GM19397 (cell line): ENCODE data around the gene EFNA4.

Experiments used
- ATAC-seq: cut with Tn5 transposase; IDR thresholded peaks from one replicate; pipeline ENCODE4 v1.9.1; 2021; ENCODE audit warnings: mild to moderate bottlenecking, moderate library complexity; ENCODE audit not compliant: unreplicated experiment

EFNA4 gene

DNA sequence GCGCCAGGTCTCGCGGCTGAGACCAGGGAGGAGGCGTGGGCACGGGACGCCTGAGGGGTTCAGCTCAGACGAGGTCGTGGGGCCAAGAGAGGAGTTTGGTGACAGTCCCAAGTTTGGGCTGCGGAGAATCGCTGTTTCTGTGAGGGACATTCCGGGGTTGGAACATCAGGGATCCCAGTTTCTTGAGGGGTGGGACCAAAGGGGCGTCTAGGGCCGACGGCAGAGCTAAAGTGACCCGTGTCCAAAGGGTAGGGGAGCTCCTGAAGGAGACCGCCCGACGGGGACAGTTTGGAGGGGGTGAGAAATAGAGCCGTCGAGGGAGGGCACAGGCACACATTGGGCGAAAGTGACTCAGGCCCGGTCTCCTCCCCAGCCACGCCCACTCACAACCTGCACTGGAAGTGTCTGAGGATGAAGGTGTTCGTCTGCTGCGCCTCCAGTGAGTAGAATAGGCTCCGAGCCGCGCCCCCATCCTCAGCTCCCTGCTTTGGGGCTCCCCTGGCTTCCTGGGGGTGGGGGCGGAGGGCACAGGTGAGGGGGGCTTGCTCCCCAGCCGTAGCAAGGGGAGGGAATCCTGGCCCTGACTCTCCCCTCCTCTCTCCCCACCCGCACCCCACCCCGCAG is 22.1 kb downstream of the EFNA4 start:
- no peak for ATAC-seq

DNA sequence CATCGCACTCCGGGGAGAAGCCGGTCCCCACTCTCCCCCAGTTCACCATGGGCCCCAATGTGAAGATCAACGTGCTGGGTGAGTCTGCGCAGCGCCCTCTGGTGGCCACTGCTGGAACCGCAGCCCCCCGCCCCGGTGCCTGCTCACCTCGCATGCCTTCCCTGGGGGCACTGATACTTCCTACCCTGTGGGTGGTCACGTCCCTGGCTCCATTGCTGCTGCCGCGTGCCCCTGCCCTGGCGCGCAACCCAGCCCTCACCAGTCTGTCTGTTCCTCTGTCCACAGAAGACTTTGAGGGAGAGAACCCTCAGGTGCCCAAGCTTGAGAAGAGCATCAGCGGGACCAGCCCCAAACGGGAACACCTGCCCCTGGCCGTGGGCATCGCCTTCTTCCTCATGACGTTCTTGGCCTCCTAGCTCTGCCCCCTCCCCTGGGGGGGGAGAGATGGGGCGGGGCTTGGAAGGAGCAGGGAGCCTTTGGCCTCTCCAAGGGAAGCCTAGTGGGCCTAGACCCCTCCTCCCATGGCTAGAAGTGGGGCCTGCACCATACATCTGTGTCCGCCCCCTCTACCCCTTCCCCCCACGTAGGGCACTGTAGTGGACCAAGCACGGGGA is 22.7 kb downstream of the EFNA4 start:
- no peak for ATAC-seq

DNA sequence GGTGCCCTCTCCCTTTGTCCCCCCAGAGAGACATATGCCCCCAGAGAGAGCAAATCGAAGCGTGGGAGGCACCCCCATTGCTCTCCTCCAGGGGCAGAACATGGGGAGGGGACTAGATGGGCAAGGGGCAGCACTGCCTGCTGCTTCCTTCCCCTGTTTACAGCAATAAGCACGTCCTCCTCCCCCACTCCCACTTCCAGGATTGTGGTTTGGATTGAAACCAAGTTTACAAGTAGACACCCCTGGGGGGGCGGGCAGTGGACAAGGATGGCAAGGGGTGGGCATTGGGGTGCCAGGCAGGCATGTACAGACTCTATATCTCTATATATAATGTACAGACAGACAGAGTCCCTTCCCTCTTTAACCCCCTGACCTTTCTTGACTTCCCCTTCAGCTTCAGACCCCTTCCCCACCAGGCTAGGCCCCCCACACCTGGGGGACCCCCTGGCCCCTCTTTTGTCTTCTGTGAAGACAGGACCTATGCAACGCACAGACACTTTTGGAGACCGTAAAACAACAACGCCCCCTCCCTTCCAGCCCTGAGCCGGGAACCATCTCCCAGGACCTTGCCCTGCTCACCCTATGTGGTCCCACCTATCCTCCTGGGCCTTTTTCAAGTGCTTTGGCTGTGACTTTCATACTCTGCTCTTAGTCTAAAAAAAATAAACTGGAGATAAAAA is 23.5 kb downstream of the EFNA4 start:
- ATAC-seq: no peak

DNA sequence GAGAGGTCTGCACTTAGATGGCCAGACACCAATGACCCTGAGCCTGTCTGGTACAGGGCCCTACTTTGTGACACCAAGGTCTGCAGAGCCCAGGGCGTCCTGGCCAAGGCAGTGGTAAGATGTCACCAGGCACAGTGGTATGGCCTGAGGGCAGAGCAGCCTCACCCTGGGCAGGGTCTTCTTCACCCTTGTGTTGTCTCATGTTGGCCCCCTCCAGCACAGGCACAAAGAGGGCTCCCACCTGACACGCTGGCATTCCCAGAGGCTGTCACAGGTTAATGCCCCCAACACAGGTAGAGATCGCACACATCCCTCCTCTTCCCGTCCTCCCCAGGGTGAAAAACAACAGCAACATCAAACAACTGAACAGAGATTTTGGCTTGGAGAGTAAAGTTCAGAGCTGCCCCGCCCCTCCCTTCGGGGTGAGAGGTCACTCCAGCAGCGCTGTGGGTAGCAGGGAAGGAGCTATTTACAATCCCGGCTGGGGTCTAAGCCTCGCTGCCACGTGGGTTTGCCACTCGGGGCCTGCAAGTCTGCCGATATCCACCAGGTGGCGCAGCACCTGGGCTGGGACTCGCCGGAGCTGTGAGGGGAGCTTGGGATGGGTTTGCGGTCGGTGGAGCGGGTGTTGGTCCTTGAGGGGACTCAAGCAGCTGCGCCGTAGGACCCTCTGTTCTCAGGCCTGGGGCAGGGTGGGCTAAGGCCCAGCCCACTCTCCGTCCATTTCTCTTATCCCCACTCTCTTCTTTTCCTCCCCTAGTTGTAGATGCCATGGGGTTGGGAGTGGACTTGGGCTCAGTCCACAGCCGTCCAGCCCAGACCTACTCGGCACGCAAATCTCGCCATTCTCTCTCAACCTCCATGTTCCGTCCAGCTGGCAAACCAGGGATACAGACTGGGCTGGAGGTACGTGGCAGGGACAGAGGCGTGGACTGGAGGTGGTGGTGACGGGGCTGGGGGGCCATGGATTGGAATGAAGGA is 27.8 kb downstream of the EFNA4 start:
- no peak for ATAC-seq

DNA sequence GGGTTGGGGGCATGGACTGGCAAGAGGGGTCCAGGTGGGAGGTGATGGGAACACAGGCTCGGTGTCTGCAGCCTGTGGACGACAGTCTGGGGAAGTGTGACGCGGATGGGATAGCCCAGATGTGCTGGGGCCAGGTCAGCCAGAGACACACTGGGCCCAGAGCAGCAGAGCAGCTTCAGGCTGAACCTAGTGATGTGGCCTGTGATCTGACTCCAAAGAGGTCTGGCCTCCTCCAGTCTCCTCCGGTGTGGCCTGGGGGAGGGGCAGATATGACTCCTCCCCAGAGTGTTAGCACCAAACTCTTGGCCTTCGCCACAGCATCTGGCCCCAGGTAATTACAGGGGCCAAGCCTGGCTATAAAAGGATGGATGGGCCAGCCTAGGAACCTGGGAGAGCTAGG is 28.6 kb downstream of the EFNA4 start:
- ATAC-seq: no peak

DNA sequence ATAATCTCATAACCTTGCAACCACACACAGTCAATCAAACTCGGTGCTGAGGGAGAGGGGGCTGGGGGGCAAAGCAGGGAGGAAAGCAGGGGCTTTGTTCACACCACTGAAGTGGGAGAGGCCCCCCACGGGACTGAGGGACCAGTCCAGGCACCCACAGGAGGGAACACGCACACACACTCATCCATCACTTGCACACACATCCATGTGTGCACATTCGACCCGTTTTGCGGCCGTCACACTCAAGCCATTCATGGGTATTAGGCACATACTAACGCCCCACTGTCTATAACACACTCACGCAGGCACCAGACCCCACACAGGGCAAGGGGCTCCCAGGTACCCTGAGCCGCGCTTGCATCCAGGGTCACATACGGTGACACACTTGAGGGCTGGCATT is 29.1 kb downstream of the EFNA4 start:
- no peak for ATAC-seq

DNA sequence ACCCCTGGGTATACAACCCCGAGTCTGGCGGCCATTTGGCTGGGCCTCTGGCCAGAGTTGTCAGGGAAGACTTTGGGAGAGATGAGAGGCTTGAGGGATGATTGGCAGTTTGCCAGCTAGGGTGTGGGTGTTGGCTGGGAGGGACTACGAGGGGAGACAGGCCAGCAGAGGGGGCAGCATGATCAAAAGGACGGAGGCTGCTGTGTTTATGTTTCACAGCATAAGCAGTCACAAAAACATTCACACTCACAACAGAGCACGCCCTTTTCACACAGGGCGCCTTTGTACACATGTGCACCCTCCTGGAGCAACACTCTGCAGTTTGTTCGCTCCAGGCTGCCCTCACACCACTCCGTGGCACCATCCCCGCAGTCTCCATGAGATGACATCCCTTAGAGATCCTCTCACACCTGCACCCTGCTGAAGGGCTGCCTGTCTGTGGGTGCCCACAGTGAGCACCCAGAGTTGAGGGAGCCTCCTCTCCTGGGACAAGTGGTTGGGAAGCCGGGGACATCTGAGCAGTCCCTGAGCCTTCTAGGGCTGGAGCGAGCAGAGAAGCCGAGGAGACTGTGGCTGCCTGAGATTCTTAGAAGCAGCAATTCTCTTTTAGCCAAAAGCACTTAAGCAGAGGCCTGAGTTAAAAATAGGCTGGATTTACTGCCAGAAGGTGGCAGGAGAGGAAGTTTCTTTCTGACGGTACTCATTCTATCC is 30.5 kb downstream of the EFNA4 start:
- no peak for ATAC-seq

DNA sequence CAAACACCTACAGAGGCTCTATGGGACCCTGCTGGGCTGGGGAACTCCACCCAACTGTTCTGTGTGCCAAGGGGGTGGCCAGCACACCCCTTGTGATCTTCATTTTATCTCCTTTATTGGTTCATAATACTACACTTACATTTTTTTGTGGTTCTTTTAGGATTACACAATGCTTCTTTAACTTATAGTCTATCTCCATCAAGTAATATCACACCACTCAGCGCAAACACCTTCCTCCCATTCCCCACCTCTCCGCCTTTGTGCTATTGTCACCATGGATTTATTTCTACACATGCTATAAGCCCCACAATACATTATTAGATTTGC is 31.0 kb downstream of the EFNA4 start:
- no peak for ATAC-seq

DNA sequence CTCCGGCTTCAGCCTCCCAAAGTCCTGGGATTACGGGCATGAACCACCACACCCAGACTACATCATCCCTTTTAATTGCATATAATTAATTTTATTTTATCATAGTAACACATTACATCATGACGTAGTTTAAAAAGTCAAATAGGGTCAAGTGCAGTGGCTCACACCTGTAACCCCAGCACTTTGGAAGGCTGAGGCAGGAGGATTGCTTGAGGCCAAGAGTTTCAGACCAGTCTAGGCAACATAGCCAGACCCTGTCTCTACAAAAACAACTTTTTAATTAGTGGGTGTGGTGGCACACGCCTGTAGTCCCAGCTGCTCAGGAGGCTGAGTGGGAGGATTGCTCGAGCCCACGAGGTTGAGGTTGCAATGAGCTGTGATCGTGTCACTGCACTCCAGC is 35.8 kb downstream of the EFNA4 start:
- ATAC-seq: no peak

DNA sequence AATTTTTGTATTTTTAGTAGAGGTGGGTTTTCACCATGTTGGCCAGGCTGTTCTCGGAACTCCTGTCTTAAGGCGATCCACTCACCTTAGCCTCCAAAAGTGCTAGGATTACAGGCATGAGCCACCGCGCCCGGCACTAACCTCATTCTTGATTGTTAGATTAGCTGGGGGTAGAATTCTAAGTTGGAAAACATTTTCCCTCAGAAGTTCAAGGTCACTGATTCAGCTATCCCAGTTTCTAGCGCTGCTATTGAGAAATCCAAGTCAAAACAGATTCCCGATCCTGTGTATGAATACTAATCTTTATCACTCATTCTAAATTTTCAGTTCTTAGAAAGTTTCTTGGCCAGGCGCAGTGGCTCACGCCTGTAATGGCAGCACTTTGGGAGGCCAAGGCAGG is 39.8 kb downstream of the EFNA4 start:
- ATAC-seq: no peak

DNA sequence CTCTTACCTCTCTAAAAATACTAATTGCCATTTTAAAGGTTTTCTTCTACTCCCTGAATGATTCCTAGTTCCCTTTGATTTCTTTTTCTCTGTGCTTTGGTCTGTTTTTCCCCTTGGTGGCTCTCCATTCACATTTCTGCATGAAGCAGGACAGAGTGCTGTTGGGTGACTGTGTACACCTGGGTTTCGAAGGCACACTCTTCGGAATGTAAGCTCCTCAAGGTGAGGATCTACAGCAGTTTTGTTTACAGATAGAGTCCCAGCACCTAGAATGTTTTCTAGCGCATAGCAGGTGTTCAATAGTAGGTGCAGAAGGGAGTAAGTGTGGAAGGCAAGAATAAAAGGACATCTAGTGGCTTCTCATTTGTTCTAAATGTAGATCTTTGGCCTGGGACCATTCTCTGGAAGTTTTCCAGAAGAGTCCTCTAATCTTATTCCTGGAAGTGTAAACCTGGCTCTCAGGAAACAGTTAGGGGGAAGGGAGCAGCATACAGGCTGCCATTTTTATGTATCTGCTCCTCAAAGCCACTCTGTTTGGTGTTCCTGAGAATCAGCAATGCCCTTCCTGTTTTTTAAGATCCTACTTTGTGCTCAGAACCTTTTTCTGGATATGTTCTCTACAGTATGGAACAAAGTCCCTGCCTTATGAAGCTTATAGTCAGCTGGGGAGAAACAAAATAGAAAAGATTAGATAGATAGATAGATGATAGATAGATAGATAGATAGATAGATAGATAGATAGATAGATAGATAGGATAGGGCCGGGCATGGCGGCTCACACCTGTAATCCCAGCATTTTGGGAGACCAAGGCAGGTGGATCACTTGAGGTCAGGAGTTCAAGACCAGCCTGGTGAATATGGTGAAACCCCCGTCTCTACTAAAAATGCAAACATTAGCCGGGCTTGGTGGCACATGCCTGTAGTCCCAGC is 41.3 kb downstream of the EFNA4 start:
- no peak for ATAC-seq

DNA sequence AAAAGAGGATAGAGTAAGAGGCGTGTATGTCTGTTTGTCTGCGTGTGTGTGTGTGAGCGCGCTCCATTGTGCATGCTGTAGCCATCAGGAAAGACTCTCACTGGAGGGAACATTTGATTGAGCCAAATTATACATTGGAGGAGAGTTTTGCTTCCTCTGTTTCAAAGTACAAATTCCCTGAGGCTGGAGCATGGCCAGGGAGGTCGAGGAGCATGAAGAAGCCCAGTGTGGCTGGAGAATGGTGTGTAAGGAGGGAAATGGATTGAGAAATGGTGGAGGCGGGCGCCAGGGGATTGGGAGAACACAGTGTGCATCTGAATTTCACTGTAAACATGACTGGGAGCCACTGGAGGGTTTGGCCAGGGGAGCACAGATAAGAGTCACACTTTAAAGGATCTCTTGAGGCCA is 42.1 kb downstream of the EFNA4 start:
- ATAC-seq: no peak

DNA sequence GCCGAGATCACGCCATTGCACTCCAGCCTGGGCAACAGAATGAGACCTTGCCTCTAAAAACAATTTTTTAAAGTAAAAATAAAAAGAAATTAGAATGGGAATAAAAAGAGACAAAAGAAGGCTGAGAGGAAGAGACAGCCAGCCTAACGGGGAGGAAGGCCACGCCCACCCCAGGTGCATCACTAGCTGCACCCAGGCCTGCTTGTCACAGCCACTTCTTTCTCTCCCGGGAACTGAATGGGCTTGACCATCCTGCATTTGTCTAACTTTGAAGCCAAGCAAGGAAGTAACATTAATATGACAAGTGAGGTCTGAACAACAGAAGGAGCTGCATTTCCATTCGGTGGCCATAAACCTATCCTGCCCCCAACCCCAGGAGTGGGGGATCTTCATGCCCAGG is 43.3 kb downstream of the EFNA4 start:
- no peak for ATAC-seq

DNA sequence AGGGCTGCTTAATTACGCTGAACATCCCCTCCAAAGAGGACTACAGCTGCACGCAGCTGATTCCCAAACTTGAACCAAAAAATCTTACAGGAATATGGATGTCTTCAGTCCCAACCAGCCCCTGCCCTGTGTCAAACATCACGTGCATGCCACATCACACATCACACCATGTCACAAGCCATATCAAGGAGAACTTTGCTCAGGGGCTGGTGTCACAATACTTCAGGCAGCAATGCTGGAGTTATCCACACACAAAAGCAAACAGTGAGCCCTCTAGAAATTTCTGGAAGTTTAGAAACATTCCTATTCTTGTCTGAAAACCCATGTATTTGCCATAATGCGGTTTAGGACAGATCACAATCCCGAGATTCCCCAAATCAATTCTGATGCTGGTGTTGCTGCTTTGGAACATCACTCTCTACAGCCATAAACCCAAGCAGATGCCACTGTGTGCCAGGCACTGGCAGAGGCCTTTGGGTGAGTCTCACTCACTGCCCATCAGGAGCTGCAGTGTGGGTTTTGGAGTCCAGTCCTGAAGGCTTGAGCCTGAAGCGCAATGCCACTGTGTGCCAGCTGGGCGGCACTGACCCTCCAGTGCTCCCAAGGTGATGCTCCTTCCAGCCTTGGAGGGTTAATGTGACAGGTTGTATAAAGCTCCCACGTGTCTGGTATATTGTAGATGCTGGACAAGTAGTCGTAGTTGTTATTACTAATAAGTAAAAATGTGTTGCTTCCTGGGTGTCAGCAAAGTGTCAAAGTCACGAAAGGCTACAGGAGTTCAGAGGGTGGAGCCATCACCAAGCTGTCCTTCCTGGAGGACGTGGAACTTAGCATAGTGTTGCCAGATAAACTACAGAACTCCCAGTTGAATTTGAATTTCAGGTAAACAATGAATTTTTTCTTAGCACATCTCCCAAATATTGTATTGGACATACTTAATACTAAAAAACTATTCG is 44.0 kb downstream of the EFNA4 start:
- ATAC-seq: no peak

DNA sequence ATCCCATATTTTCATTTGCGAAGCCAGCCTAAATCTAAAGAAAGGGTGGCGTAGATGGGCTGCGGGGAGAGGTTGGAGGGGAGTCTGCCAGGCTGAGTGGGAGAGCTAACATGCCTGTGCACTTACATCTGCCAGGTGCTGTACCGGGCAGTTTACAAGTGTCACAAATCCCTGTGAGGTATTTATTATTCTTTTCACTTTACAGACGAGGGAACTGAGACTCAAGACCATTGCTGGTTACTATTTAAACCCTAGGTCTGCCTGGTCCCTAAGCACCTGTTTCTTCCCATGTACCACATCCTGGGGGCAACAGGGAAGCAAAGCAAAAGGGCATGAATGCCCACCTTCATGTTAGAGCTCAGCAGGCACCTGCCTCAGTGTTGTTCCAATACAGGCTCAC is 44.8 kb downstream of the EFNA4 start:
- no peak for ATAC-seq

DNA sequence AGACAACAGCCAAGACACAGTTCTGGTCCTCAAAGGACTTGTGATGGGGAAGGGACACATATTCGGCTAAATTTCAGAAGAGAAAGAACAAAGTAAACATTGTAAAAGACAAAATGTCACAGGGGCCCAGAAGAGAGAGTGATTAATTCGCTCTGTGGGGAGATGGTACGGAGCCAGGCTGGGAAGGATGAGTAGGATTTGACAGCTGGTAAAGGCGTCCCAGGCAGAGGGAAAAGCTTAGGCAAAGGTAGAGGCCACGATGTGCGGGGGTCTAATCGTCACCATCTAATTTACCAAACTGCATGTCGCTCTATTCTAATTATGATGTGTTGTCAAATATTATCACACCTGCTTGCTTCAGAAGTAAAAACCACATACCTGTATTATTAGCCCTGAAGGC is 46.8 kb downstream of the EFNA4 start:
- ATAC-seq: no peak

DNA sequence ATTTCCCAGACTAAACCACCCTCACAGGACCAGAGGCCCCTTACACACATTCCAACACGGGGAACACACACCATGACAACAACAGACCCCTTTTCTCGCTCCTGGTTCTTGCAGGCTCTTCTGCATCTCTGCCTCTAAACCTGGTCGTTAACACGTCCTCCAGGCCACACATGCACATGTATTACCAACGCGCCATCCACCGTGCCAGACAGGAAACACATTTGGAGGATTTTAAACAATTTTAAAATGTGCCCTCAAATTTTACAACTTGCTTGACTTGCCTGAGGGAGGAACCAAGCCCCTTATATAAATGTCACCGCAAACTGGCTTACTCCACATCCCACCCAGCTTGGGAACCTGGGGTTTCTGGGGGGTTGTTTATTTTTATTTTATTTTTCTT is 47.3 kb downstream of the EFNA4 start:
- no peak for ATAC-seq

DNA sequence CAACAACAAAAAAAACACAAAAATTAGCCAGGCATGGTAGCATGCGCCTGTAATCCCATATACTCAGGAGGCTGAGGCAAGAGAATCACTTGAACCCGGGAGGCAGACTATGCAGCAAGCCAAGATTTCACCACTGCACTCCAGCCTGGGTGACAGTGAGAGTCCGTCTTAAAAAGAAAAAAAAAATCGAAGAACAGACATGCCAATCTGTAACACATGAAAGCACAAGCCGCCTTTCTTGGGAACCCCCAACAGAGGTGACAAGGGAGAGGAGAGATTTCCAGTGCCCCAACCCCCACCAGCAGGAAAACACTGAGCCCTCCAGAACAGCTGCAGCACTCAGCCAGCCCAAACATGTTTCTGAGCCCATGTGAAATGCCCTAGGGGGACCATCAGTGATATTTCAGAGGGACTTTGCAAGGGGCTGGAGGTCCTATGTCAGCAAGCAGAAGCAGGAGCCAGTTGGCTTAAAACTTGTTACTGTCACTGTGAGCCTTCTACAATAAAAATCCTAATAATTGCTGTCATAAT is 50.0 kb downstream of the EFNA4 start:
- no peak for ATAC-seq
